NCI-H187 (cell line): ENCODE measurements around the gene CRHR2.
"Not testable (repeated sequence)": the region's sequence is repeated elsewhere in the genome, so short reads cannot be mapped to it uniquely, and the experiment has no call there.

Source experiments
- DNase-seq, 2 experiments: peaks; one replicate each; lab custom pipeline; 2025; lab: John Stamatoyannopoulos, UW

The CRHR2 gene

DNA sequence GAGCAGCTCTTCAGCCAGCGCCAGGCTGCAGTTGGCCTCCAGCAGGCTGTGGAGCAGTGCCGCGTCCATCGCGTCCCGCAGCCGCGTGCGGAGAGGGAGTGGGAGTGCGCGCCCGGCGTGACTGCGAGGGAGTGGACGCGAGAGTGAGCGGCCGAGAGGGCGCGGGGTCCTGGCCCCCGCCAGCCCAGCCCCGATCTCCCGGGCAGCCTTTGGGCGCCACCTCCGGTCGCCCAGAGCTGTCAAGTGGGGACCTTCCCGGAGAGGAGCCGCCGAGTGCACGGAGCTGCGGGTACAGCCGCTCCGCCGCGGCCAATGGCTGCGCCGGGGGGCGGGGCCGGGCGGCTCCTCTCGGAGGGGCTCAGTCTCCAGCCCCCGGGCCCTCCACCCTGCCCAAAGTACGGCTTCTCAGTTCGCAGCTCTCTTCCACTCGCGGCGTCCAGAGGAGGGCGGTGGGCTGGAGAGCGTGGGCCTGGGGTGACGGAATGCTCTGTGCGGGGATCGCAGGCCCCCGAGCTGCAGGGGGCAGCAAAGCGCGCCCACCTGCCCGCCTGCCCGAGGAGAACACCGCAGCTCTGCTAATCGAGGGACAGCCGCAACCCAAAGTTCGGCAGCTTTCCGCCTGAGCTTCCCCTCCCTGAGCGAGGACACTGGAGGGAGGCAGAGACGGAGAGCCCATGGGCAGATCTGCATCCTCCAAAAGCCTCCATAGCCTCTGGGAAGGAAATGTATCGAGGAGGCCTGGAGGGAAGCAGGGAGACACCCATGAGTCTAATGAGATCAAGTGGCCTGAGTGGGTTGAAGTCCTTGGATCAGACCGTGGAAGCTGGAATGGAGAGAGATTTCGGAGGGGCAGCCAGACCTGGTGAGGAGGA is at the start of gene CRHR2:
CRHR2 (minus strand) TSS at position 245 of the 872 bp plus-strand sequence; CDS start at position 69, 176 bp downstream.
- DNase-seq = no peak

DNA sequence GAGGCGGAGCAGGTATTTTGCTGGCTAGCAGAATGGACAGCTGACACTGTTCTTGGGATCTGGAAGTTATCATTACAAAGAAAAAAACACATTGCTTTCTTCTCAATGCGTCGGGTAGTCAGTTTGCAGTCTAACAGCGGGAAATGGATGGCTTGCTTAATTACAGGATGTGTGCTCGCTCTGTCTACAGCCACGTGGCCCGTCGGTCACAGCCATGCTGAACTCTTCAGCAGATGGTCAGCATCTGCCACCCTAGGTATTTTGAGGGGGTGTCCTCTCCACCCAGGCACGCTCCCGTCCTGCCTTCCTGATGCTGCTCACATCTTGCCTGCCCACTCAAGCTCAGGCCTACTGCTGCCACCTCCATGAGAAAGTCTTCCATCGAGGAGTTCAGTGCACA is 49.3 kb upstream of the CRHR2 start:
- no peak for DNase-seq

DNA sequence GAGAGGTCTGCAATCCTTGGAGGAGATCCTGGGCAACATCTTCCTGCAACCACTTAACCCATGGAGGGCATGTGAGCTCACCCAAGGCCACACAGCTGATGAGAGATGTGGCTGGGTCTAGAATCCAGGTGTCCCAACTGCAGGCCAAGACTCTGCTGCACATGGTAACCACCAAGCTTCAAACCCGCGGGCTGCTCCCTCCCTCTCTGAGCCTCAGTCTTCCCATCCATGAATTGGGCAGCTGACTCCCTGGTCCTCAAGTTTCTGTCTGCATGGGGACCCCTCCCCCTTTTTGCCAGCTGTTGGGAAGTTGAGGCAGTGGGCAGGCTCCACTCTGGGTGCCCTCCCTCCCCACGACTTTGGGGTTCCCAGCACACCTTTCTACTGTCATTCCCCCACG is 48.7 kb upstream of the CRHR2 start:
- DNase-seq = no peak

DNA sequence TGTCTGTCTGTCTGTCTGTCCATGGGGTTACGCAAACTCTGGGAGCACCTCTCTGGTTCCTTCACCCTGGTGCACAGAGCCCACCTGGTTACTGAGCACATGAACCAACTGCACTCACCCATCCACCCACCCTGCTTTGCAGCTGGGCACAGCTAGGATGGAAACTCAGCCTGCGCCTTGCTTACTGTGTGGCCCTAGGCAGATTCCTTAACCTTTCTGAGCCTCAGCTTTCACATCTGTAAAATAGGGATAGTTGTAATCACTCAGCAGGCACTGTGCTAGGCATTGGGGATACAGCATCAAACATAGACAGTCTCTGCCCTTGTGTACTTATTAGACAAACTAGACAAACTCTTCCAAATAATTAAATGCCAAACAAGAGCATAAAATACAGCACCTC is 47.8 kb upstream of the CRHR2 start:
- no peak for DNase-seq

DNA sequence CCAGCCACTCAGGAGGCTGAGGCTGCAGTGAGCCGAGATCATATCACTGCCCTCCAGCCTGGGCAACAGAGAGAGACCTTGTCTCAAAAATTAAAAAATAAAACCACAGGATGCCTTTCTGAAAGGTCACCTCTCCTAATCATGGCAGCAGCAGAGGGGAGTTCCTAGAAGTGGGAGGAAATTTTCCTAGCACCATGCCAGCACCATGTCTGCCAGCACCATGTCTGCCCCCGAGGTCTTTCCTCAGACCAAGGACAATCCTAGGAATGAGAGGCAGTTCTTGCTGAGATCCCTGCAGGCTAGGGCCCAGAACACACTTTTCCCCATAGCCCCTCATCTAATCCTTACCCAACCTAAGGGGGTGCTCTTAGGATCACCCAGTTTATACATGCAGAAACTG is 47.4 kb upstream of the CRHR2 start:
- DNase-seq = no peak

DNA sequence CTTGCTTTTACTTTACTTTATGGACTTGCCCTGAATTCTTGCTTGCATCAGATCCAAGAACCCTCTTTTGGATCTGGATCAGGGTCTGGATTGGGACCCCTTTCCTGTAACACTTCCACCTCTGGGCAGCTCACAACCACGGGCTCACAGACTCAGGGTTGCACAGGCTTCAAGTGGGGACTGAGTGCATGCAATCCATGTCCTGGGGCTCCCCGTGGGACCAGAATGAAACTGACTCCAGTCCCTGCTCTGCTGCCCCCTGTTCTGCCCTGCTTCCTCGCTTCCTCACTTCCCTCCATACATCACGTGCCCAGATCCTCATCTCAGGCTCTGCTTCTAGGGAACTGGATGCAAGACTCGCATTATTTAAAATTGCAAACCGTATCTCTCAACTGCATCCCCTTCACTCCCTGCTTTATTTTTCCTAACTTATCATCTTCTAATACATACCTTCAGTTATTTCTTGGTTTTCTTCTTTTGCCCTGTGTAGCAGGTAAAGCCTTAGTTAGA is 46.4 kb upstream of the CRHR2 start:
- no peak for DNase-seq

DNA sequence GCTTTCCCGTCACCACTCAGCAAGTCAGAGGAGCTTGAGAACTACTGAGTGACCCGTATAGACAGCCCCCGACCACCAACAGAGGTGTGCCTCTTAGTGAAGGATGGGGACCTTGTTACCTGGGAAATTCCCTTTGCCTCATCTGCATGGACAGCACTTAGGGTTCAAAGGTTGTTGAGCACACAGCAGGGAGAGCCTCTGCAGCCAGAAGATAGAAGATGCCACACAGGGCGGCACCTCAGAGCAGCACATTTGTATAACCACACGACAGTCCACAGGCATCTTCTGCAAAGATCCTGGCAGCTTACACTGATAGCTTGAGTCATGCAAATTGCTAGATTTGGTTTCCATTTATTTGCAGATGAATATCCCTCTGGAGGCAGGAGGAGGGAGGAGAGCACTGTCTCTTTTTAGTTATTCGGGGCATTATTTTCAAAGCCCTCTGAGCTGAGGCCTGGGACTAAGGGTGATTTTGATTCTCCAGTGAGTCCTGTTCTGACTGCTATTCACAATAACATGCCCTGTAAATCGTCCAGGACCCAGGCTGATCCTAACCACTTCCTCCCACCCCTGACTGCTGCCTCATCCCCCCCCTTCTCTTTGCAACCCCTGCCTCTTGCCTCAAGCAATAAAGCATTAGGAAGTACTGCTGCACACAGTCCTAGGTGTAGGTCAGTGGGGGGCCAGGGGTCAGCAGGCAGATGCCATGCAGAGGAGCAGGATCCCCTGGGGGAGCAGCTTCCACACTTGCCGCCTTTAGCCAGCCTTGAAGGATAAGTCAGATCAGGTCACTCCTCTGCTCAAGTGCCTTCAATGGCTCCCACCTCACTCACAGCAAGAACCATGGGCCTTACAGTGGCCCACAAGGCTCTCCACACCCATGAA is 45.0 kb upstream of the CRHR2 start:
- DNase-seq = no peak

DNA sequence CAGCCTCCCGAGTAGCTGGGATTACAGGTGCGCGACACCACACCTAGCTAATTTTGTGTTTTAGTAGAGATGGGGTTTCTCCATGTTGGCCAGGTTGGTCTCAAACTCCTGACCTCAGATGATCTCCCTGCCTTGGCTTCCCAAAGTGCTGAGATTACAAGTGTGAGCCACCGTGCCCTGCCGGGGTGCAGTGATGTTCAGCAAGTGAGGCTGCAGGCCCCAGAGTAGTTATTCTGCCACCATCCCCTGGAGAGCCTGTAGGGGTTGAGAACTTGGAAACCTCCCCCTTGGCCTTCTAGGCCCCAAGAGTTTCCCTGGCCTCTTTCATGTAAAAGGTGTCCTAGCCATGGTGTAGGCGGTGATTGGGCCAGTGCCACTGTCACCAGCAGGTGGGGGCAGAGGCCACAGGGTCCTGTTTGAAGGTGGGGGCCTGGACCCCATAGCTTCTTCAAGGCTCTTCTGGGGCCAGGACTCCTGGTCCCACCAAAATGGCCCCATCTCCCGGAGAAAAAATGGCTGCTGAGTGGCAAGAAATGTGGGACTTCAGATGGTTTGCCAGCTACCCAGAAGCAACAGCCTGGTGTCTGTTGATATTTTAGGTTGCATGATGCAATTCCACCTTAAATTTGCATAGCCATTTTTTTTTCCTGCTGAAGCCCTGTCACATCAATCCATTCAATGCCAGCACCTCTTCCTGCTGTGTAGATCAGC is 44.2 kb upstream of the CRHR2 start:
- no peak for DNase-seq

DNA sequence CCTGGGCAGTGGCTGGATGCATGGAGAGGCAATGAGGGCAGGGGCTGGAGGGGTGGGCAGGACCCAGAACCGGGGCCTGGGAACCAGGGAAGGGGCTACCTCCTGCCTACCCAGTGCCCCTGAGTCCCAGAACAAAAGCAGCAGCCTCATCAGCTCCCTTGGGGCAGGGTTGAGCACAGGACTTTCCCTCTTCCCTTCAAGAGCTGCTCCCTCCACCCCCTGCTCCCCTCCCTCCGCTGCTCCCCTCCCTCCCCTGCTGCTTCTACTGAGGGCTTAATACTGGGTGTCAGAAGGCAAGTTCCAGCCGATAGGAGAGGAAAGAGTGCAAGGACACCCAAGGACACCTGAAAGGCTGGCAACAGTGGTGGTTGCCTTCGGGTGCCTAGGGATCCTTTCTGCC is 41.5 kb upstream of the CRHR2 start:
- no peak for DNase-seq

DNA sequence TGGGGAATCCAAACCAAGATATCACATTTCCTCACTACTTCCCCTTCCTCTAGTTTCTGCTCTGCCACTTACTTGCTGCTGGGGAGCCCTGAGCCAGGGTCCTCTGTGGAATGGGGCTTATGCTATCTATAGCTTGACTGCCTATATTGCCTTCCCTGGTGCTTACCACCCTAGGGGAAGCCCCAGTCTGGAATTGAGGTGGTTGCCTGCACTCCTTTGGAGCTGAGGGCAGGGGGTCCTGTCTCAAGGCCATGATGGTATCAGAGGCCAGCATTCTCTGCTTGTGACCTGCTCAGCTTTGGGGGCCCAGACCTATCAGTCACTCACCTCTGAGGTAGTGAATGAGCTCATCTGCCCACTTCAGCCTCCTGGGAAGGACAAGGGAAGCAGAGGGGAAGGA is 40.4 kb upstream of the CRHR2 start:
- DNase-seq = no peak

DNA sequence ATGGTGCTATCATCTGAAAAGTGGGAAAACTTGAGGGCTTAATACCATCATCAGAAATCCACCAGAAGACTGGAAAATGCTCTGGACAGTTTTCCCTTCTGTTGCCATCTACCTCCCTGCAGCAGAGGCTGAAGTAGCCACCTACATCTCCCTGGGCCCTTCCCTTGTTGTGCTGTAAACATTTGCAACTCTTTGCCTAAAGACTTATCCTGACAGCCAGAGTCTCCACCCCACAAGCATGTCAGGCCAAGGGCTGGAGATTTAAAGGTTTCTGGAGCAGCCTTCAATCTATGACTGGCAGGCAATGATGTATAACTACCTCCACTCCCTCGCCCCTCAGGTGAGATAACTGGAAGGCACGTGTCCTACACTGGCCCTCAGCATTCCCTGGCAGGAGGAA is 39.9 kb upstream of the CRHR2 start:
- DNase-seq = no peak

DNA sequence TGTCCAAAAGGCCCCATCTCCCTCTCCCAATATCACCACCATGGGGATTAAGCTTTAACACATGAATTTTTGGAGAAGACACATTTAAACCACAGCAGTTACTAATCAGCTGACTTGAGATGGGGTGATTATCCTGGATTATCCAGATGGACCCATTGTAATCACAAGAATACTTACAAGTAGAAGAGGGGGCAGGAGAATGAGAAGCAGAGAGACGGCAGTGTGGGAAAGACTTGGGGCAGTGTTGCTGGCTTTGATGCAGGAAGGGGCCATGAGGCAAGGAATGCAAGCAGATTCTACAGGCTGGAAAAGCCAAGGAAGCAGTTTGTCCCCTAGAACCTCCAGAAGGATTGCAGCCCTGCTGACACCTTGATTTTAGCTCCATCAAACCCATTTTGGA is 39.0 kb upstream of the CRHR2 start:
- no peak for DNase-seq

DNA sequence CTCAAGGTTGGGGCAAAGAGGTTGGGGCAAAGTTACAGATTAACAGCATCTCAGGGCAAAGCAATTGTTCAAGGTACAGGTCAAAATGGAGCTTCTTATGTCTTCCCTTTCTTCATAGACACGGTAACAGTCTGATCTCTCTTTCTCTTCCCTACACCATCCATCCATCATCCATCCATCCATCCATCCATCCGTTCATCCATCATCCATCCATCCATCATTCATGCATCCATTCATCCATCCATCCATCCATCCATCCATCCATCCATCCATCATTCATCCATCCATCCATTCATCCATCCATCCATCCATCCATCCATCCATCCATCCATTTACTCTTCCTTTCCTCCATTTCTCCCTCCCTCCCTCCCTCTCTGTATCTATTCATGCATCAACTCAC is 37.2 kb upstream of the CRHR2 start:
- DNase-seq = not testable (repeated sequence)

DNA sequence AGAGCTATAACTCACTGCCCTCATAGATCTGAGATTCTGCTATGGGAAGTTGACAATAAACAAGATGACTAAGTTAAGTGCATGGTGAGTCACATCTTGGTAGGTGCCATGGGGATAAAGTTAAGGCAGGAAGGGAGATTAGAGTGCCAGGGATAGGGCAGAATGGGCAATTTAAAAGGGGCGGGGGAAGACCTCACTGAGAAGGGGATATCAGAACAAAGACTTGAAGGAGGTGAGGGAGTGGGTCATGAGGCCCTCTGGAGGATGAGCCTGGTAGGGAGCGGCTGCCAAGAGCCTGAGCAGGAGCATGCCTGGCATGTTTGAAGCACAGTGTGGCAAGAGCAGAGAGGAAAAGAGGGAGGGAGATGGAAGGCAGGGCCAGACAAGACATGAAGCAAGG is 34.9 kb upstream of the CRHR2 start:
- DNase-seq = no peak

DNA sequence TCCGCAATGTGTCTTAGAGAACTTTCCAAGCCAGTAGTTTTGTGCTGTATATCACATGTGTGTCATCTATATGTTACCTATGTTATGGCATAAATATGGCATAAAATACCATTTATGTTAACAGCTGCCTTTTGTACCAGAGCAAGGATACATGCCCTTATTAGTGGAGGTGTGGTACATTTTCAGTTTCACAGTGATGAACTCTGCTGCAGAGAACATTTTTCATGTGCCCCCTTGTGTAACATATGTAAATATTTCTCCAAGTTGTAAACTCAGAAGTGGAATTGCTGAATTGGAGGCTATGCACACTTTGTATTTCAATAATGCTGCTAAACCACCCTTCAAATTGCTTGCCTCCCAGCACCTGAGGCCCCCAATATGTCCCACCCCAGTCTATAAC is 31.9 kb upstream of the CRHR2 start:
- DNase-seq = no peak

DNA sequence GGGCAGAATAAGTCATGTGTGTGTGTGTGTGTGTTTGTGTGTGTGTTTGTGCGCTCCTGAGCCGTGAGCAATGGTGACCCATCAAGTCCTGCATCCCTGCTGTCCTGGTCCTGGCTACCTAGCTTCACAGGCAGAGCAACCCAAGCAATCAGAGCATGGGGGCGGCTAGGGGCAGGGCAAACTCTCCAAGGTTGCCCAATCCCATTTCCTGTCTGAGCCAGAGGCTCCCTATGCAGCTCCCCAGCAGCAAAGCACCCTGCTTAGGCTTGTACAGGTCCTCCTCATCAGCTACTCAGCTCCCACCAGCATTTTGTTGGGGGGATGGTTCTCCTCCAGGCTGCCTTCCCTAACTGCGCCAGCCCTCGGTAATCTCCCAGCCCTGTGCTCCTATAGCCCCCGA is 31.1 kb upstream of the CRHR2 start:
- no peak for DNase-seq

DNA sequence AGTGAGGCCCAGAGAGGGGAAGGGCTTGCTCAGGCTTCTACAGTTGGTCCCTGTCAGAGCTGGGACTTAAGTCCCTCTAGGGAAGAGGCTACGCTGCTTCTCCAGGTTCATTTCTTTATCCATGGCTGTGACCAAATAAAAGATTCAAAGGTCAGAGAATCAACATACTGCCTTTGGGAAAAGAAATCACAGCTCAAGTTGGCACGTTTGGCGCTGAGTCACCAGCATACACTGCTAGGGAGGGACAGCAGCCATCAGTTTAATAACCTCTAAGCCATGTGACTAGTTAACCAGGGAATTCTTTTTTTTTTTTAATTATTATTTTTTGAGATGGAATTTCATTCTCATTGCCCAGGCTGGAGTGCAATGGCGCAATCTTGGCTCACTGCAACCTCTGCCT is 28.4 kb upstream of the CRHR2 start:
- no peak for DNase-seq

DNA sequence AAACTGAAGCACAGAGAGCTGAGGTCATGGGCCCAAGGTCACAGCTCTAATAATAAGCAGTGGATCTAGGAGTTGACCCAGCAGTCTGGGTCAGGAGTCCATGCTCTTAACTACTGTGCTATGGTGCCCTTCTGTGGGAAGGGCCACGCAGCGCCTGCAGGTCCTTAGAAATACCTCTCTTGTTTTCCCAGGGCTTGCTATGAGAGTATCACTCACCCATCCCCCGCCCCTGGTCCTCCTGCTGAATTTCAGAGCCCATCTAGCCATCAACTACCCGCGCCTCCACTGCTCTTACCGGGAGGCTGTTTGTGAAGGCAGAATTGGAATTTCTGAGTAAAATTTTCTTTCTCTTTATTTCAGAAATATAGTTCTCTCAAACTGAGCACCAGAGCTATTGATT is 27.3 kb upstream of the CRHR2 start:
- DNase-seq = no peak

DNA sequence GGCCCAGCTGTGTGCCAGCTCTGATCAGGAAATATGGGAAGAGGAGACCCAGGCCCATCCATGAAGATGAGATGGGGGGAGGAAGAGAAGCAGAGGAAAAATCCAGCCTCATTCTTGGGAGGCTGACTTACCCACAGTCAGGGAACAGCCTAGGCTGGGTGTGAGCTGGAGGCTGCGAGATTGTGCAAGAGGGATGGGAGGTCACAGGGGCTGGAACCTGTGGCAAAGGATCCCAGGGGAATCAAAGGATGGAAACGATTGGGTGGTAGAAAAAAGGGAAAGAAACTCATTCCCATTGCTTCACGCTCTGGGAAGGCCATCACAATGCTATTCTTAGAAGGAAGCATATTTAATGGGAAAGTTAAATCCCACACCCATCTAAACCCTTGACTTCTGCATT is 26.7 kb upstream of the CRHR2 start:
- DNase-seq = no peak

DNA sequence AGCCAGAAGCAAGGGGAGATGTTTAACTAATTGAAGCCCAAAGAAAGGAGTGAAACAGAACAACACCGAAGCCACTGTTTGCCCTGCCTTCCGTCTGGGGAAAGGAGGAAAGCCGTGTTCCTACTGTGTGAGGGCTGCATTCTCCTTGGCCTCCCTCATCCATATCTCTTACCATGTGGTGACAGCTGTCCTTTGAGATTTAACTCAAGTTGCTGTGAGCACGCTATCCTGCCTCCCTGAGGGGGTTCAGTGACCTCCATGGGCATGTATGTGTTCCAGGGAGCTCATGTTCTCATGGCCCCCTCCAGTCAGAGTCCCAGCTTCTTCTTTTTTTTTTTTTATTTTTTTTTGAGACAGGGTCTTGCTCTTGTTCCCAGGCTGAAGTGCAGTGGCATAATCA is 26.2 kb upstream of the CRHR2 start:
- no peak for DNase-seq

DNA sequence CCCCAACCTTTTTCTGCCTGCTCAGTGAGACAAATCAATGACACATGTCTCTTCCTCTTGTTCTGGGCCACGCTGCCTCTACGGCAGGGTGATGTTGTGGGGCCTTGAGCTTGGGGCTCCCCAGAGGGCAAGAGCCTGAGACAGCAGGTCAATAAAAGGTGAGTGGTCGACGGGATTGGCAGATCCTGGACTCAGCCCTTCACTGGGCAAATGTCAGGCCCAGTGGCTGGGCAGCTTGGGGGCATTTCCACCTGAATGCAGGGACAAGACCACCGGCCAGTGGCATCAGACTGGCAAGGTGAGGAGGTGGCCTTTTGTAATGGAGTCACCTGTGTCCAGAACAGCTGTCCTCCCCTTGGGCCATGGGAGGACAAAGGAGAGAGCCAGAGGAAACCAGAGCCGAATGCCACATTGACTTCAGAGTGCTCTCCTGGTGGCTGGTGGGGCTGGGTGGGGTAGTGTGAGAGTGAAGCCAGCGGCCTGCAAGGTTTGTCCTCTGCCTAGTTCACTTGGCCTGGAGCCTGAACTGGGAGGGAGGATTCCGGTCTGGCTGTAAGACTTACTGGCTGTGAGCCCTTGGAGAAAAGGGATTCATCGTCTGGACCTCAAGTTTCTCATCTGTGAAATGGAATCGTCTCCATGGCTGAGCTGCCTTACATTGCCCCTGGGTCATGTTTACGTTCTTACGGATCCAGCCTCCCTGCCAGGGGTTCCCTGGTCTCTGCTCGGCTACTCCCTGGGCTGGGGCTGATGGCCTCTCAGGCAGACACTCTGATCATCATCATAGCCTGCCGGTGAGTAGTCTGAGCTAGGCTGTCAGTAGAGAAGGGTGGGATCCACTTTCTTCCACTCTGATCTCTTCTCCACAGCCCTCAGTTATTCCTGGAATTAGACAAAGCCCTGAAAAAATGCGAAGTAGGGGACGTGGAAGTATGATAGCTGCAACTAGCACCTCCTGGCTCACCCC is 25.4 kb upstream of the CRHR2 start:
- no peak for DNase-seq
